ENCODE data around the gene RAD54L. TPM values are rescaled to one million over a fixed set of nuclear protein-coding genes. Genes with fewer than 3 reads are reported as not detected.

Gene RAD54L
- 10.2 to 12.8 TPM (median 12.1 TPM) in 5 replicates for total RNA-seq (2022; extraction: Qiagen RNA extraction; ENCODE audit: low read depth)

GRCh38 chr1:46247436-46248121, at the start of gene RAD54L:
RAD54L (plus strand) TSS chr1:46247763; CDS start chr1:46248406, 643 bp downstream.

GRCh38 chr1:46197964-46198811, 49.4 kb upstream of the RAD54L start, which contains the start of gene POMGNT1:
POMGNT1 (minus strand) TSS chr1:46198434; CDS start chr1:46197821, 613 bp downstream.

DNA sequence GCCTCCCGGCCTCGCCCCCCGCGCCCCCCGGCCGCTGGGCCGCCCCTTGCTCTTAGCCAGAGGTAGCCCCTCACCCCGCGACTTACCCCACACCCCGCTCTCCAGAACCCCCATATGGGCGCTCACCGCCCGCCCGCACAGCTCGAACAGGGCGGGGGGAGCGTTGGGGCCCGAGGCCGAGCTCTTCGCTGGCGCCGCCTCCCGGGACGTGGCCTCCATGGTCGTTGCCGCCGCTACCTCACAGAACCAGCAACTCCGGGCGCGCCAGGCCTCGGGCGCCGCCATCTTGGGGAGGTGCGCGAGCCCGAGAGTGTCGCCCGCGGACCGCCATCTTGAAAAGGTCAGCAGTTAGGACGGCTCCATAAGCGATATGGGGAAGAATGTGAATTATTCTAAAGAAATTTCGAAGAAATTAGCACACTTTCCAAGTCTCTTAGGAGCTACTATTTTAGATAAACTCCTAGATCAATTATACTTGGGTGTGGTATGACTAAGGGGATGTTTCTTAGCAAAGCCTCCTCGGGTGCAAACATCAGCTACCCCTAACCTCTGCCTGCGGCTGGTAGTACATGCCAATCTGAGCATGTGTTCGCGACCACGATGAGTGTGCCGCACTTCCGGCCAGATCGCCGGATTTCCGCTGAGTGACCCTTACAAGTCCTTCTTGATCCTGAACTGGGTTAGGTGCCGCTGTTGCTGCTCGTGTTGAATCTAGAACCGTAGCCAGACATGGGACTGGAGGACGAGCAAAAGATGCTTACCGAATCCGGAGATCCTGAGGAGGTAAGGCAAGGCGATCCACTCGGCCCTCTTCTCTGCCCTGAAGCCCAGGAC, 55.7 kb downstream of the RAD54L start, which contains the start of the genes LRRC41 and UQCRH:
TSS of gene LRRC41 (minus strand) at position 579 of the 834 bp plus-strand sequence. CDS start at position 285, 294 bp downstream.
TSS of gene UQCRH (plus strand) at position 661 of the 834 bp plus-strand sequence. CDS start at position 730, 69 bp downstream.

Other genes with a start within 250 kb of the RAD54L start
- 0.72 to 1.1 TPM (median 0.96 TPM) in 5 replicates for gene PIK3R3, start 115.1 kb upstream of the RAD54L start, total RNA-seq (2022; extraction: Qiagen RNA extraction; ENCODE audit: low read depth)
- 1.6 to 3.1 TPM (median 2.6 TPM) in 5 replicates for gene TSPAN1, start 72.7 kb upstream of the RAD54L start, total RNA-seq (2022; extraction: Qiagen RNA extraction; ENCODE audit: low read depth)
- gene P3R3URF, start 71.3 kb upstream of the RAD54L start, total RNA-seq (2022; extraction: Qiagen RNA extraction; ENCODE audit: low read depth), result not detected in 5 replicates
- 35.0 to 50.0 TPM (median 48.7 TPM) in 5 replicates for gene POMGNT1, start 49.3 kb upstream of the RAD54L start, total RNA-seq (2022; extraction: Qiagen RNA extraction; ENCODE audit: low read depth)
- gene LURAP1, start 44.4 kb upstream of the RAD54L start, total RNA-seq (2022; extraction: Qiagen RNA extraction; ENCODE audit: low read depth), result not detected in 5 replicates
- 36.5 to 46.3 TPM (median 42.0 TPM) in 5 replicates for gene LRRC41, start 55.9 kb downstream of the RAD54L start, total RNA-seq (2022; extraction: Qiagen RNA extraction; ENCODE audit: low read depth)
- 397 to 570 TPM (median 421 TPM) in 5 replicates for gene UQCRH, start 55.9 kb downstream of the RAD54L start, total RNA-seq (2022; extraction: Qiagen RNA extraction; ENCODE audit: low read depth)
- 11.5 to 14.9 TPM (median 13.3 TPM) in 5 replicates for gene NSUN4, start 93.0 kb downstream of the RAD54L start, total RNA-seq (2022; extraction: Qiagen RNA extraction; ENCODE audit: low read depth)
- 0.81 to 2.6 TPM (median 0.83 TPM) in 5 replicates for gene FAAH, start 146.6 kb downstream of the RAD54L start, total RNA-seq (2022; extraction: Qiagen RNA extraction; ENCODE audit: low read depth)
- gene DMBX1, start 242.1 kb downstream of the RAD54L start, total RNA-seq (2022; extraction: Qiagen RNA extraction; ENCODE audit: low read depth), result 0.61 to 1.5 TPM (median 0.82 TPM) in 5 replicates